ELR (cell line): ENCODE data around the gene SH3BP5.

Source experiments
- DNase-seq: peaks from one replicate; pipeline ENCODE4 v3.0.0-alpha.2; 2015; ENCODE audit warnings: low read depth

Gene SH3BP5

DNA sequence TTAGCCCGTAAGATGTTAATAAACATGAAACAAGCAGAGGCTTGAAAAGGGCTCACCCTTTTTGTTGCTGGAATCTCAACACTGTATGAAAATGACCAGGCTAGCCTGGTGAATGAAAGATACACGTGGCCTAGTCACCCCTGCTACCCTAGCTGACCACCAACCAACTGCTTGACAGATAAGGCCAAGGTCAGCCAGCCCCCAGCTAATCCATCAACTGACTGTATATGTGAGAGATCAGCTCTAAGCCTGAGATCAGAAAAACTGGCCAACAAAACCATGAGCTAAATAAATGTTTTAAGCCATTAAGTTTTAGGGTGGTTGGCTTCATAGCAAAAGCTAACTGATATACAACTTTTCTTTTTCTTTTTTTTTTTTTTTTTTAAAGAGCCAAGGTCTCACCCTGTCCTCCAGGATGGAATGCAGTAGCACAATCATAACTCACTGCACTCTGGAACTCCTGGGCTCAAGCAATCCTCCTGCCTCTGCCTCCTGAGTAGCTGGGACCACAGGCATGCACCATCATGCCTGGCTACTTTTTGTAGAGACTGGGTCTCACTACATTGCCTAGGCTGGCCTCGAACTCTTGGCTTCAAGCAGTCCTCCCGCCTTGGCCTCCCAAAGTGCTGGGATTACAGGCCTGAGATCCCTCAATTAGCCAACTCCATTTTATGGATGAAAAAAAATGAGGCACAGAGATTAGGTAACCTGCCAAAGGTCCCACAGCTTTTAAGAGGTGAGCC lies 34.6 kb downstream of the SH3BP5 start:
- no peak for DNase-seq

DNA sequence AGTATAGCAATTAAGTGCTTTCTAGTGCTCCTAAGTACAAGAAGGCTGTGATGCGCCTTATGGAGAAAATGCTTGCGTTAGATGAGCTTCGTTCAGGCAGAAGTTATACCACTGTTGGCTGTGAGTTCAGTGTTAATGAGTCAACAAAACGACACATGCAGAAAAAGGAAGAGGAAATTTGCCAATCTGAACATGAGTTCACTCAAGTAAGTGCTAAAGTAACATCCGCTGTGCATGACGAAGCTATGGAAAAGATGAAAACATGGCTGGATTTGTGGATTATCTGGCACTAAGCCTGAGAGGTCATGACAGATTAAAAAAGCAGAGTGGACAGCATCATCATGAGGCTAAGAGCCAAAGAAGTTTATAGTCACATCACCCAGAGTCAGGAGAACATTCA lies 36.9 kb downstream of the SH3BP5 start:
- DNase-seq, result peak; percentile 65

DNA sequence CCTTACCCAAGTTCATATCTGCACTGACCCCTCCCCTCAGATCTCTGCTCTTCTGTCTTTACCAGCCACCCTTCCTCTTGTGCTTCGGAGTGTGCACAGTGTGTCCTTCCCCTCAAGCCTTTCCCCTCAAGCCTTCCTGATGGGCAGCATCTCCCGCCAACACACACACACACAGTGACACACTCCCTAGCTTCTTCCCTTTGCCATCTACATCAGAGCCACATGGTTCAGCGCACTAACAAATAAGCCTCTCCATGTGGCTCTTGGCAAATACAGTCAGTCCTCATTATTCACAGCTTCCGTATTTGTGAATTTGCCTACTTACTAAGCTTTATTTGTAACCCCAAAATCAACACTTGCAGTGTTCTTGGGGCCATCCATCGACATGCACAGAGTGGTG lies 37.5 kb downstream of the SH3BP5 start:
- DNase-seq, result no peak

DNA sequence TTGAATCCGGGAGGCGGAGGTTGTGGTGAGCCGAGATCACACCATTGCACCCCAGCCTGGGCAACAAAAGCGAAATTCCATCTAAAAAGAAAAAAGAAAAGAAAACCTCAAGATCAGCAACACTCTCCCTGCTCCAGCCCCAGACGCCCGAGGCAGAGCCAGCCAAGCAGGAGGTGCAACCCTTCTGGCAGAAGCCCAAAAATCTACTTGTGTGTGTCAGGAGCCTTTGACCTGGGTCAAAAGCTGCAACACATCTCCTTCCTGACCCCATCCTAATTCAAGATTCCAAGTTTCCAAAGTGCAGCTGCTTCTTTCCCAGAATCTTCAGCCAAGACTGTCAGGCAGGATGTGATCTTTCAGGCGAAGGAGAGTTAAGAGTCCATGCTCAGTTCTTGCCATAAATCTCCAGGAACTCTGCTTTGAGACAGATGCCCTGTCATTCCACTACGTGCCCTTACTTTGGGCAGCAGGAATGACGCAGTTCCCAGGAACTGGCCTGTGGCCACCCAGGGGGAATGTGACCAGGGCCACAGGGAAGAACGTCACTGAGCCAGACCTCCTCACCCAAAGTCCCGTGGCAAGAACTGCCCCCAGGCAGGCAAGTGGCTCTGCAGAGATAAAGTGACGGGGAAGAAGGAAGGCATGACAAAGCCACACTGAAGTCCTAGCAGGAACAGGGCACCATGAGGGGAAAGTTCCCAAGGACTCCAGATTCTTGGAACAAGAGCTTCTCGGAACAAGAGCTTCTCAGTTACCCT lies 39.4 kb downstream of the SH3BP5 start:
- DNase-seq, result no peak

DNA sequence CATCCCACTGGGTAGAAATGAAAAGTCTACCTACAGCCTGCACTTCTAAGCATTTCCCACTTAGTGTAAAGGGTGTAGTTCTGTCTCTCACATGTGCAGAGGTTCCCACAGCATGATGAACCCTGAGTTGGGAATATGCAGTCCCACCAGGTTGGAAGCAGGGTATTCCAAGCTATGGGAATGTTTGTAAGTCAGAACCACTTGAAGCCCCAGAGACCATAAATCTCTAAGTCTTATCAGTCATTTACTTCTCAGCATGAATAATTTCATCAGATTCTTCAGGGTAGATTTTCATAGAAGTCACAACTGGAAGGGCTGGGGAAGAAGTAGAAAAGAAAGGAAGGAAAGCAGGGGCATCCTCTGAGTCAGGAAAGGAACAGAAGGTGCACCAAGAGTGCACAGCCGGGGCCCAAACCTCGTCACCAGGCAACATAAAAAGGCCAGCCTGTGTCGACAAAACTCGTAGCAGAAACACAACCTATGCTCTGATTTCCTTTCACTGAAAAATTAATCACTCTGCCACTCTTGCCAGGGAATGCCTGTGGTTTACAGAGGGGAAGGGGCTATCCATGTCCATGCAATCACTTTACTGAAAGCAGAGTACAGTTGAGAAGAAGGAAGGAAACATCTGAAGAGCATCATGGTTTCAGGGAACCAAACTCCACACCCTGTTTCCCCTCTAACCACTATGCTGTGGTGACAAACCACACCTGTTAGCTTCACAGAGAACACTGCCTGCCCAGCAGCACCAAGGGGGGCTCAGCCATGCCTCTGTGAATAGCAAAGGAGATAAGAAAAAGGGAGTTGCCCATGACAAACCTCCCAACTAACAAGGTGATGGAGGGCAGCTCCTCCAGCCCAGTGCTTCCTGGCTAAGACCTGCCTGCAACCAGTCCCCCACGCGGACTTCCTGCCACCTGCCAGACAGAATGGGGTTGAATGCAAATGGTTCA lies 40.5 kb downstream of the SH3BP5 start:
- no peak for DNase-seq

DNA sequence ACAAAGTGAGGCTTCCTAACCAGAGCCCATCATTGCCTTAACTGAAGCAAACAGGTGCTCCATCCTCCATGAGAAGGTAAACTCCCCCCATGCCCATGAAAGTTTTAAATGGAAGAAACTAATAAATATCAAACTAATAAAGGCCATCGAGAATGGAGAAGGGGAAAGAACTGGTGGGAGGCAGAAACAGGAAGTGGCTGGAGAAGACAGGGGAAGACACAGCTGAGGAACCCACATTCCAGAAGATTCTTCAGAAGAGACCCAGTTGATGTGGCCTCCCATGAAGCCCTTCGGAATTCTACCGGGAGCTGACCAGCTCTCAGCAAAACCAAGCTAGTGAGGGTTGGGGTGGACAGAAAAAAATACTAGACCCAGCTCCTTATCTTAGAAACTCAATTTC lies 41.6 kb downstream of the SH3BP5 start:
- no peak for DNase-seq

DNA sequence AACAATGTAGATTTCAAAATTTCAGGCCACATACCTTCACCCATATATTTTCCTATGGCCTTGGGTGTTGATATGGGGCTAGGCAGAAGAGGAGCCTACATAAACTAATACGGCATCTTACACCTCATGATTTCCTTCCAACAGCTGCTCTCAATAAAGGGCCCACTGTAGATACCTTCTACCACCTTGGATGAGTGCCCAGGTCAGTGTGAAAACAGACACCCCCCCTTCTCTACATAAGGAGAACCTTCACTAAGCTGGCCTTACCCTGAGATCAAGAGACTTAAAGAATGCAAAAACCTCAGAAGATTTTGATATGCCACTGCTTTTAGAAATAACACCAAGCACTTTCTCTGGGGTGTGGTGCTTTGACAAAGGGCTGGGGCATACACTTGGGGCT lies 42.7 kb downstream of the SH3BP5 start:
- DNase-seq, result no peak

DNA sequence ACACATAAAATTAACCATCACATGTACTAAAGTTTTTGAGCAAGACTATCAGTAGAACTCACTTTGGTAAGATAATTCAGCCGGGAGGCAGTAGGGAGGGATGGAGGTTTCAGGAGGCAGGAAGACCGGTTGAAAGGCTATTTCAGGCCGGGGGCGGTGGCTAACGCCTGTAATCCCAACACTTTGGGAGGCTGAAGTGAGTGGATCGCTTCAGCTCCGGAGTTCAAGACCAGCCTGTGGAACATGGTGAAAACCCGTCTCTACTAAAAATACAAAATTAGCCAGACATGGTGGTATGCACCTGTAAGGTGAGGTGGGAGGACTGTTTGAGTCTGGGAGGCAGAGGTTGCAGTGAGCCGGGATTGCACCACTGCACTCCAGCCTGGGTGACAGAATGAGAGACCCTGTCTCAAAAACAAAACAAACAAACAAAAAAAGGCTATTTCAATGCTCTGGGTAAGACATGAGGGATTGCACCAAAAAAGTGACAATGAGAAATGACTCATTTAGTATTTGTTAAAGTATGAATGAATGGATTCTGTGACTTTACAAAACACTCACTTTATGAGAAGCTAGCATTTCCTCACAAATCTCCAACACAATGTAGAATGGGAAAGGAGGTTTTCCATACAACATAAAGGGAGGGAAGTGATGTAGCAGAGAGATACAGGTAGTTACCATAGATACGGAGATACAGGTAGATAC lies 43.9 kb downstream of the SH3BP5 start:
- no peak for DNase-seq

DNA sequence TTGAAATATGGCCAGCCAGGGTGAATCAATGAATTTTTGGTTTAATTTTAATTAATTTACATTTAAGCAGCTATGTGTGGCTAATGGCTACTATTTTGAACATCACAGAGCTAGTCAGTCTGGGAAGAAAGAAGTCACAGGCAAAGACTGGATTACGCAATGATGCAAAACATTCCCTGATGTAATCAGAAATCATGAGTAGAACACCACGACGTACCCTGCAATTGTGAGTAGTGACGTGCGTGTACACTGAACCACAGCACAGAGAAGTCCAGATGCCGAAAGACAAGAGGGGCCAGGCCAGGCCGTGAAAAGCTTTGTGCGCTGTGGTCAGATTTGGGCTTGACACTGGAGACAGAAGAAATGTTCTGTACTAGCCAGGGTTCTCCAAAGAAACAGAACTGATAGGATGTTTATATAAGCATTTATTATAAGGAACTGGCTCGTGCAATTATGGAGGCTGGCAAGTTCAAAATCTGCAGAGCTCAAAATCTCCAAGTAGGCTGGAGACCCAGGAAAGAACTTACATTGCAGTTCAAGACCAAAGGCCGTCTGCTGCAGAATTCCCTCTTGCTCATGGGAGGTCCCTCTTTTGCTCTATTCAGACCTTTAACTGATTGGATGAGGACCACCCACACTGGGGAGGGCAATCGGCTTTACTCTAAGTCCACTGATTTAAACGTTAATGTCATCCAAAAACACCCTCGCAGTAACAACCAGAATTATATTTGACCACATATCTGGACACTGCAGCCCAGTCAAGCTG lies 44.6 kb downstream of the SH3BP5 start:
- peak; percentile 63 for DNase-seq

DNA sequence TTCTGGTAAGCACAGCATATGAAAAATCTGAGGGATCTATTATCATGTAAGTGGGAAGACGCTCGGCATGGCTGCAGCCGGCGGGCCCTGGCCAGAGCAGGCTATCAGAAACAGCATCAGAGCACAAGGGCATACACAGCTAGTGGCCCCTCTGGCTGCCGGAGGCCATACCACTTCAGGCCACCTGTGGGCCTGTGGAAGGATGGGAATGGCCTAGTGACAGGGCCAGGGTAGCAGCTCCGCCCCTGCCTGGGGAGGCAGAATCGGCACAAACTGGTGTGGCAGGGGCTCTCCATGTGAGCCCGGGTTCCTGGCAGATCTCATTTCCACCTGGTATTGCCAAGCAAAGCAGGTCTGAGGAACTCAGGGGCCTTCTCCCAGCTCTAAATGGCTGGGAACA lies 46.4 kb downstream of the SH3BP5 start:
- DNase-seq, result no peak

DNA sequence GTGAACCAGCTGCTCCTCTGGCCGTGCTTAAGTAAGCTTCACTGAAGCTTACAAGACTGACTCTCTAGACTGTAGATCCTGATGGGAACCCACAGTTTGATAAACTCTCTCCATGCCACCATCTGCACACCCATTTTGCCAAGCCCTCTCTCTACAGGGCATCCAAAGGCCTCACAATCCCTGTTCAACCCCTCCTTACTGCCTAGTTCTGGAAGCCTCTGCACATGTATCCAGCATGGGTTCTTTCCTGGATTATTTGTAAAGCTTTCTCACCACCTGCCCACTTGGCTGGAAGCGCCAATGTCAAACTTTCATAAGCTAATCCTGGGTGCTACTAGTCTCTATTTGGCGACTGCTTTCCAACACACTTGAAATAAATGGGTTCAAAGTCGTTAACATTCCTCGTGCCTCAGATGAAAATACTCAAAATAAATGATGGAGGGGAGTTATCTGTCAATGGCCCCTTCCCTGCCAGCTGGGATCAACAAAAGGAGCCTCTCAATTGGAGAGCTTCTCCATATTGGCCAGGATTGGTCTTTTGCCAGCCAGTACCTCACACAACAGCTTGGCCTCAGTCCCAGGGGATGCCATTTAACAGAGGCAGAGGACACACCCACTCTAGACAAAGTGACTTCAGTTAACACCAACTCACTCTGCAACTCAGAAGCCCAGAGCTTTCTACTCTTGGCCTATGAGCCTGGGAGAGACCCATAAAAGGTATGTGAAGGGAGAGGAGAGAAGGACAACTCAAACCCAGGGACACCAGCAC lies 48.1 kb downstream of the SH3BP5 start:
- no peak for DNase-seq

DNA sequence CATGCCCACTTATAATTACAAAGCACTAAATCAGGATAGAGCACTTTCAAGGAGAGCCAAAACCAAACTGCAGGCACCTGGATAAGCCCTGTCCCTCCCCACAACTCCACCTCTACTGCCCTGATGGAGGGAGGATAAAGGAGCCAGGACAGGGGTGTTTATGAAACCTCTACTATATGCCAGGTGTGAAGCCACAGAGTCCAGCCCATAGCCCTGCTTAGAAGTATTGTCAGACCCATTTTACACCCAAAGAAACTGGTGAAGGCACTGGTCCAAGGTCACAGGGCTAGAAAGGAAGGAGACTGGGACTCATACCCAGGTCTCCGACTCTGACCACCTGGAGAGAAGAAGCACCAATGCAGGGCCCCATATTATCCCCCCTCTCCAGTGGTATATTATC lies 48.7 kb downstream of the SH3BP5 start:
- DNase-seq, result no peak

DNA sequence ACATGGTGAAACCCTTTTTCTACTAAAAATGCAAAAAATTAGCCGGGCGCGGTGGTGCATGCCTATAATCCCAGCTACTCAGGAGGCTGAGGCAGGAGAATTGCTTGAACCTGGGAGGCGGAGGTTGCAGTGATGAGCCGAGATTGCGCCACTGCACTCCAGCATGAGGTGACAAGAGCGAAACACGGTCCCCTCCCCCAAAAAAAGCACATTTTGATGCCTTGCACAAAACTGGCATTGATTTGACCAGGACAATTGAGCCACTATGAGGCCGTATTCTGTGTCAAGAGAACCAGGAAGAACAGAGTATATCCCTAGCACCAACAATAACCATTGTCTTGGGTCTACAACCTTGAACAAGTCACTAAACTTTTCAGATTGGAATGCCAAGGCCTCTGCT lies 50.6 kb downstream of the SH3BP5 start:
- no peak for DNase-seq

DNA sequence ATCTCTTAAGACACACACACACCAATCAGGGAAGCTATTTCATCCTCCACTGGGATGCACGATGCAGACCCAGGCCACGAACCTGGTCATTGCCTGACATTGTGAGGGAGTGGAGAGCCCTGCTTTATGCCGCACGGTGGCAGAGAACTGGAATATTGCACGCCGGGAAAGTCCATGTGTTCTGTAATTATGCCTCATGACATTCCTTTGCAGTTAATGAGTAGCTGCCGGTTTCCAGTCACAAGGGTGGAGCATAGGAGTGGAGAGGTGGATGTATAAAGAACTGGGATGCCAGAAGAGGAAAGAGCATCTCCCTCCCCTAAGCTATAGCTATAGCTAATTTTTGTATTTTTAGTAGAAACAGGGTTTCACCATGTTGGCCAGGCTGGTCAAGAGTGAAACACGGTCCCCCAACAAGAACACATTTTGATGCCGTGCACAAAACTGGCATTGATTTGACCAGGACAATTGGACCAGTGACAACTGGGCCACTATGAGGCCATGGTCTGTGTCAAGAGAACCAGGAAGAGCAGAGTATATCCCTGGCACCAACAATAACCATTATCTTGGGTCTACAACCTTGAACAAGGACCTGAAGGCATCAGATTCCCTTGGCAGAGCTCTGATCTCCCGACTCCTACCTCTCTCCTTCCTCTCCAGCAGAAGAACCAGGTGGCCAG lies 51.4 kb downstream of the SH3BP5 start:
- no peak for DNase-seq

DNA sequence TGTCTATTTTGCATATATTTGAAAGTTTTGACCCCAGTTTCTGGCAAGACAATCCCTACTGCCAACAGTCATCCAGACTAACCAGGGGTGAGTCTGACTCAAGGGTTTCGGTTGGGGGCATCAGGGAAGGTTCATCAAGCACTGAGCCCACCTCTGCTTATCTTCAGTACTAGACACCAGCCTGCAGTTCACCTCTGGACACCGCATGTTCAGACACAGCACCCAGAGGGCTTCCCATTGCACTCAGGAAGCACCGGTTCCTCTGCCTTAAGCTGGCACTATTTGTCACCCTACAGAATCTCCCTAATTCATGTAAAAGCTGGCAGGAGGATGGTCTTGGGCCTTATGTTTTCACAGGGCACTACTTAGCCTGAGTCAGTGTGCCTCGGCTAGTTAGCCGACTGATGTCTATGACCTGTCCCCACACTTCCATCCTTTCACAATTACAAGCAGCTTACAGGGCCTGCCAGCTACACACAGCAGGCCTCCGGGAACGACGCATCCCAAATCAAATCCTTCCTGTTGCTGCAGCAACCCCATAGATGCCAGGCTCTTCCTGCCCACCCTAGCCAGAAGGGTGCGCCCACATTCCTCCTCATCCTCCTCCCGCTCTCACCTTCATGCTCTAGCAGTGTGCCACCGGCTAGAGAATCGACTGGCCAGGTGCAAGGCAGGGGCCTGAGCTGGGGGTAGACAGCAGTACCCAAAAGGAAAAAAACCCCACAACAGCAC lies 52.5 kb downstream of the SH3BP5 start:
- no peak for DNase-seq

DNA sequence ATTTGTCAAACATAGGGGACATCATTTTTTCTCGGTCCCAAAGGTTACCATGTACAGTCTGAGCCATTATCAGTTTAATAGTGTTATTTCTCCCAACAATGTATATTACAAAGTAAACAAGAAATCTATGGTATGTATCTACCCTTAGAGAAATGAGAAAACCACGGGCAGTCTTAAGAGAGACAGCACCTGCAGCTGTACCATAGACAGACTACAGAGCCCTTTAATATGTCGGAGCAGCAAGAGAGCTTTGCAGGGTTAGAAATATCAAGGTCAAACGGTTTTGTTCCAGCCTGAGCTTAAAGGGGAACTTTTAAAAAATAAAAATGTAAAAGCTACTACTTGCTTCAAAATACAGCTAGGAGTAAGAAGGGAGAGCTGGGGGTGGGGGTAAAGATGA lies 53.2 kb downstream of the SH3BP5 start:
- no peak for DNase-seq

DNA sequence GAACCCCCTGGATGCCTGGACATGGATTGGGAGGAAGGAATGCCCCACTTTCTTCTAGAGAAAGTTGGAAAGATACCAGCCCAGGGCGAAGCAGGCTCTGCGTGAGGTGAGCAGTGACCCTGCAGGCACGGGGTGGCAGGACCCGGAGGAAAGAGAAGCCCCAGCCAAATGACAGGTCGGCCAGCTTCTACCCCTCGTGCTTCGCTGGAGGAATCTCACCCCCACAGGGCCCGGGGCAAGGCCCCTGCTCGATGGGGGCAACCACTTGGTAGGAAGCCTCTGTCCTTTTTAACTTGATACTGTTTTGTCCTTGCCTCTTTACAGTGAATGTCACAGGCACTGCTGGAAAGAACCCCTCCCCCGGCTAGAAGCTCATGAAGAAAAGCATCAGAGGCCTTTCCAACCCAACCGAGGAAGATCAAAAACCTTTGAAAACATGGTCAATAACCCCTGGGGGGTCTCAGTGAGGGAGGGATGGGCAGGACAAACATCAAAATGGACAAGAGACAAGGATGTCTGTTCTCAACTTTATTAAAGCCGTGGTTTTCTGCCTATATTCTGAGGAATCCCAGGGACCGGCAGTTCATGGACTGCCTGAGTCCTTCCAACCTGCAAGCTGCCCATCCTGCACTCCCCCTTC lies 54.4 kb downstream of the SH3BP5 start:
- DNase-seq, result no peak

DNA sequence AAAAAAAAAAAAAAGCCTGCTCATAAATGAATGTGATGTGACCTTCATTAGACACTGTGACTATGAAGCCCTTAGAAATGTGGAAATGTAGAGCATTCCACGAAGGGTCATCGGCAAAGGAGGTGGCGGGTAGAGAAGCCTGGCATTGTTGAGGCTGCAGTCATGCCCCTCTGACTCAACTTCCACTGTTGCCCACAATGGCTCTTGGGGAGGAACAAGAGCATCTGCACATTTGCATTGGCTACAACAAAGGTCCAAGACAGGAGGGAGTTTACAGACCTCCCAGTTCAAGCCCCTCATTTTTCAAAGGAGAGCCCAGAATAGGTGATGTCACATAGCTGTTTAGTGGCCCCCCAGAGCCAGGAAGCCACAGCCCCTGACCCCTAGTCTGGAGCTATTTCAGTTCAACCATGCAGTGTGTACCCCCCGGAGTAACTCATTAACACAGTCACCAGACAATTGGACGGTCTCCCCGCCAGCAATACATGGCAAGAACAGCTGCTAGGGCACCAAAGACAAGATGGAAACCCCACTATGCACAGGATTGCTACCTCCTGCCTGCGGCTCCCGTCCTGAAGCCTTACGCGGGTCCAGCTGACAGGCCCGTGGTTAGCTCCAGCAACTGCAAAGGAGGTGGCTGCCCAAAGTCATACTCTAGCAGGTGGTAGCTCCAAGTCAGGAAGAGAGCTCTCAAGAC lies 56.2 kb downstream of the SH3BP5 start:
- peak; percentile 62 for DNase-seq
